H1 (cell line): Measurements from ENCODE around the gene RAD51B. TPM values are rescaled to one million over a fixed set of nuclear protein-coding genes. Genes with fewer than 3 reads are reported as not detected.
"Not testable (repeated sequence)": the region's sequence is repeated elsewhere in the genome, so short reads cannot be mapped to it uniquely, and the experiment has no call there.

Experiments used
- CTCF ChIA-PET: fragments of 300-600 bp; sonication (Branson Sonifier 250); formaldehyde crosslinking; loops from one replicate; lab custom pipeline; 2021; ENCODE audit not compliant: partially characterized antibody; lab: Charles Lee
- POLR2A ChIA-PET: fragments of 300-600 bp; sonication (Branson Sonifier 250); formaldehyde crosslinking; loops from one replicate; lab custom pipeline; 2021; ENCODE audit warnings: inconsistent platforms; ENCODE audit not compliant: partially characterized antibody; lab: Charles Lee
- DNase-seq, 2 experiments: peaks; one replicate each; pipeline versions ENCODE4 v3.0.0 to v3.0.0-alpha.2; 2010 to 2022; ENCODE audit warnings: low spot score in 2 of 2, low read depth in 1 of 2, mixed read lengths in 1 of 2
- FAIRE-seq: peaks from 2 replicates; lab custom pipeline; 2011; peaks lifted over from hg19 to GRCh38; lab: Jason Lieb, UNC
- H2AFZ ChIP-seq: 2 replicates; pipeline ENCODE4 v1.8.1; 2012; ENCODE audit warnings: low read length, inconsistent platforms
- H2AK5ac ChIP-seq: 2 replicates; pipeline ENCODE4 v1.6.1; 2013; ENCODE audit warnings: low read depth, low read length
- H2BK120ac ChIP-seq: replicated peaks from 2 replicates; pipeline ENCODE3; 2013; ENCODE audit warnings: low read depth, low read length, inconsistent platforms
- H2BK12ac ChIP-seq: 2 replicates; pipeline ENCODE4 v1.6.1; 2013; ENCODE audit warnings: low read depth, low read length
- H2BK15ac ChIP-seq: 2 replicates; pipeline ENCODE4 v1.6.1; 2013; ENCODE audit warnings: low read length
- H2BK20ac ChIP-seq: 2 replicates; pipeline ENCODE4 v1.6.1; 2013; ENCODE audit warnings: low read length
- H2BK5ac ChIP-seq: 2 replicates; pipeline ENCODE4 v1.6.1; 2013; ENCODE audit warnings: low read depth, low read length
- H3K14ac ChIP-seq: 2 replicates; pipeline ENCODE4 v1.6.1; 2013; ENCODE audit warnings: inconsistent platforms; ENCODE audit not compliant: insufficient read length
- H3K18ac ChIP-seq: 2 replicates; pipeline ENCODE4 v1.6.1; 2013; ENCODE audit warnings: low read length; ENCODE audit errors: extremely low read depth
- H3K23ac ChIP-seq: 2 replicates; pipeline ENCODE4 v1.6.1; 2013; ENCODE audit warnings: inconsistent platforms; ENCODE audit not compliant: insufficient read length
- H3K23me2 ChIP-seq: 2 replicates; pipeline ENCODE4 v1.6.1; 2013; ENCODE audit warnings: low read depth, low read length
- H3K27ac ChIP-seq: 2 replicates; pipeline ENCODE4 v1.6.1; 2011; ENCODE audit warnings: low read depth, low read length, inconsistent platforms
- H3K27me3 ChIP-seq, 4 experiments: replicated peaks in 1 of 4; 1 replicate in 1 of 4; 2 replicates in 3 of 4; pipeline versions ENCODE4 v1.6.1 to v1.8.1; 2011 to 2013; ENCODE audit warnings: low read length in 3 of 4, mild to moderate bottlenecking in 3 of 4, inconsistent platforms in 2 of 4, mixed read lengths in 2 of 4, moderate library complexity in 1 of 4; ENCODE audit not compliant: control insufficient read depth in 3 of 4, insufficient read depth in 3 of 4; ENCODE audit errors: extremely low read depth in 1 of 4
- H3K36me3 ChIP-seq, 4 experiments: 2 replicates each; pipeline versions ENCODE4 v1.6.1 to v1.8.1; 2011 to 2013; ENCODE audit warnings: mild to moderate bottlenecking in 4 of 4, low read length in 3 of 4, moderate library complexity in 2 of 4, control low read depth in 1 of 4, inconsistent platforms in 1 of 4; ENCODE audit not compliant: insufficient read depth in 4 of 4, control insufficient read depth in 2 of 4
- H3K4ac ChIP-seq: replicated peaks from 2 replicates; pipeline ENCODE3; 2013; ENCODE audit warnings: low read length, low read depth, mixed read lengths, inconsistent platforms; ENCODE audit not compliant: insufficient read length
- H3K4me1 ChIP-seq, 4 experiments: replicated peaks in 1 of 4; 1 replicate in 1 of 4; 2 replicates in 3 of 4; pipeline versions ENCODE4 v1.6.1 to v1.8.1; 2011 to 2013; ENCODE audit warnings: low read length in 3 of 4, inconsistent platforms in 2 of 4, mixed read lengths in 1 of 4; ENCODE audit not compliant: insufficient read depth in 4 of 4, control insufficient read depth in 3 of 4
- H3K4me2 ChIP-seq, 2 experiments: 2 replicates each; pipeline versions ENCODE4 v1.6.1 to v1.8.1; 2011 to 2013; ENCODE audit warnings: low read depth in 2 of 2, low read length in 2 of 2, control low read depth in 1 of 2, inconsistent platforms in 1 of 2, mild to moderate bottlenecking in 1 of 2; ENCODE audit not compliant: insufficient read depth in 1 of 2
- H3K4me3 ChIP-seq, 4 experiments: fragments of 200-600, 300-600 bp in 1 of 4; sonication (generic), shearing (Covaris generic), sonication (Bioruptor Twin) in 1 of 4; 2 replicates each; pipeline versions ENCODE4 v1.5.1 to v1.8.1; 2011 to 2016; ENCODE audit warnings: low read length in 4 of 4, low read depth in 3 of 4, control low read depth in 2 of 4, inconsistent platforms in 2 of 4, mild to moderate bottlenecking in 2 of 4, mixed read lengths in 1 of 4, moderate library complexity in 1 of 4; ENCODE audit not compliant: insufficient read depth in 2 of 4; ENCODE audit errors: extremely low read depth in 1 of 4
- H3K56ac ChIP-seq: replicated peaks from 2 replicates; pipeline ENCODE3; 2013; ENCODE audit warnings: low read depth, mild to moderate bottlenecking, mixed read lengths, low read length, inconsistent platforms; ENCODE audit not compliant: insufficient read length
- H3K79me1 ChIP-seq: 2 replicates; pipeline ENCODE4 v1.6.1; 2013; ENCODE audit warnings: low read depth, low read length, control low read depth
- H3K79me2 ChIP-seq, 2 experiments: 2 replicates each; pipeline versions ENCODE4 v1.6.1 to v1.8.1; 2012 to 2013; ENCODE audit warnings: low read length in 2 of 2, mild to moderate bottlenecking in 2 of 2, inconsistent platforms in 1 of 2; ENCODE audit not compliant: insufficient read depth in 2 of 2, control insufficient read depth in 1 of 2
- H3K9ac ChIP-seq, 4 experiments: replicated peaks in 1 of 4; 1 replicate in 1 of 4; 2 replicates in 3 of 4; pipeline versions ENCODE4 v1.6.1 to v1.8.1; 2011 to 2013; ENCODE audit warnings: low read depth in 3 of 4, low read length in 3 of 4, control low read depth in 2 of 4, mild to moderate bottlenecking in 2 of 4, moderate library complexity in 2 of 4, inconsistent platforms in 1 of 4; ENCODE audit errors: extremely low read depth in 1 of 4
- H3K9me3 ChIP-seq, 2 experiments: 2 replicates each; pipeline versions ENCODE4 v1.6.1 to v1.8.1; 2012 to 2013; ENCODE audit warnings: mild to moderate bottlenecking in 2 of 2, moderate library complexity in 2 of 2, control low read depth in 1 of 2, inconsistent platforms in 1 of 2, low read depth in 1 of 2, low read length in 1 of 2, mixed read lengths in 1 of 2; ENCODE audit not compliant: insufficient read depth in 2 of 2
- H4K20me1 ChIP-seq, 2 experiments: replicated peaks in 1 of 2; 2 replicates each; pipeline versions ENCODE3 to v1.8.1; 2011 to 2013; ENCODE audit warnings: inconsistent platforms in 2 of 2, low read length in 2 of 2, mild to moderate bottlenecking in 1 of 2; ENCODE audit not compliant: insufficient read depth in 2 of 2, control insufficient read depth in 1 of 2
- H4K5ac ChIP-seq: 2 replicates; pipeline ENCODE4 v1.6.1; 2013; ENCODE audit warnings: low read length, low read depth, mixed read lengths, inconsistent platforms; ENCODE audit not compliant: insufficient read length
- H4K8ac ChIP-seq: 2 replicates; pipeline ENCODE4 v1.8.0; 2013; ENCODE audit warnings: mild to moderate bottlenecking, moderate library complexity, low read length, inconsistent platforms; ENCODE audit not compliant: insufficient read depth; ENCODE audit errors: extremely low read depth
- H4K91ac ChIP-seq: replicated peaks from 2 replicates; pipeline ENCODE3; 2013; ENCODE audit warnings: low read length, mixed read lengths, inconsistent platforms; ENCODE audit not compliant: insufficient read length
- CBX8 ChIP-seq: fragments of 300-800, 300-1000 bp; sonication (generic); IDR thresholded peaks from 2 replicates; pipeline ENCODE4 v1.7.1; 2016; ENCODE audit warnings: low read depth, low read length, borderline replicate concordance
- WGBS, 2 experiments: shearing (Covaris generic) in 1 of 2; methylation state at CpG; one replicate each; pipeline versions ENCODE4 v1.1.6 to v1.1.7; 2013 to 2015; ENCODE audit warnings: low lambda C conversion rate in 2 of 2, mixed read lengths in 2 of 2, inconsistent platforms in 1 of 2, low coverage in 1 of 2, missing lambda C conversion rate in 1 of 2; ENCODE audit not compliant: insufficient replicate concordance in 2 of 2, insufficient coverage in 1 of 2, insufficient read length in 1 of 2; ENCODE audit errors: extremely low coverage in 1 of 2, missing lambda C conversion rate in 1 of 2; 5-methylcytosine and 5-hydroxymethylcytosine counted together
- polyA plus RNA-seq, 7 experiments: library from polyadenylated mRNA; depleted of rRNA in 3 of 7; stranded (reverse) in 5 of 7; unstranded in 2 of 7; fragments of >200 nt in 5 of 7; fragments of 200-250 nt in 2 of 7; gene quantifications; 1 replicate in 5 of 7; 2 replicates in 1 of 7; 4 replicates in 1 of 7; pipeline versions ENCODE4 v1.2.1 to v1.2.3, GENCODE V29; 2011 to 2013; ENCODE audit warnings: missing spikeins in 2 of 7, mixed read lengths in 2 of 7
- total RNA-seq: library from RNA; stranded (reverse); fragmentation: NEBNext Ultra II Directional; extraction: Animal tissue kit (Norgen Biotek cat#: 25700); gene quantifications from 2 replicates; pipeline ENCODE4 v1.2.1, GENCODE V29; 2021

RAD51B gene
- total and polyA plus RNA-seq, 2 of the 8 experiments (the other 6 are each of a cell fraction or from before 2014, with no cell fraction given), result 3.9 to 14.9 TPM

GRCh38 chr14:68219407-68219806 is 399.8 kb downstream of the RAD51B start (continued):
- TF ChIP-seq CBX8, result no peak

DNA sequence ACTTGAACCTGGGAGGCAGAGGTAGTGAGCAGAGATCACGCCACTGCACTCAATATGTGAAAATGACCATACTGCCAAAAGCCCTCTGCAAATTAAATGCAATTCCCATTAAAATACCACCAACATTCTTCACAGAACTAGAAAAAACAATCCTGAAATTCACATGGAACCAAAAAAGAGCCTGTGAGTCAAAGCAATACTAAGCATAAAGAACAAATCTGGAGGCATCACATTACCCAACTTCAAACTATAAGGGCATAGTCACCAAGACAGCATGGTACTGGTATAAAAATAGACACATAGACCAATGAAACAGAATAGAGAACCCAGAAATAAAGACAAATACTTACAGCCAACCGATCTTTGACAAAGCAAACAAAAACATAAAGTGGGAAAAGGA is 401.5 kb downstream of the RAD51B start:
- H2AK5ac ChIP-seq, H3K79me2 ChIP-seq, H3K14ac ChIP-seq, H3K23ac ChIP-seq, H3K4ac ChIP-seq, H3K27me3 ChIP-seq, H3K9ac ChIP-seq, H3K18ac ChIP-seq, H2BK12ac ChIP-seq, H3K27ac ChIP-seq, H3K56ac ChIP-seq, H3K4me2 ChIP-seq, FAIRE-seq, H3K23me2 ChIP-seq, H4K8ac ChIP-seq, H4K20me1 ChIP-seq, H2BK20ac ChIP-seq, H2AFZ ChIP-seq, H4K91ac ChIP-seq, H3K4me3 ChIP-seq, H4K5ac ChIP-seq, H3K79me1 ChIP-seq, H2BK120ac ChIP-seq, H3K9me3 ChIP-seq, H2BK15ac ChIP-seq, H2BK5ac ChIP-seq, CTCF ChIA-PET, H3K36me3 ChIP-seq, DNase-seq, POLR2A ChIA-PET, H3K4me1 ChIP-seq: not testable (repeated sequence)
- 97% methylated on average over 2 of the region's 2 CpGs; no CpG with 5 or more reads in 1 of the 2 experiments for WGBS, 2 experiments
